TTC549 (cell line): Measurements from ENCODE around the gene PELI1.
"Not testable (repeated sequence)": the region's sequence is repeated elsewhere in the genome, so short reads cannot be mapped to it uniquely, and the experiment has no call there.

Experiments used
- FAIRE-seq: peaks from 2 replicates; lab custom pipeline; 2012; peaks lifted over from hg19 to GRCh38; lab: Jason Lieb, UNC

The PELI1 gene

GRCh38 chr2:64120928-64121327 lies 23.3 kb downstream of the PELI1 start:
- FAIRE-seq, result no peak

- FAIRE-seq, result no peak
These were observed 24.2 kb downstream of the PELI1 start for GRCh38 chr2:64120008-64120407.

GRCh38 chr2:64119369-64119768 lies 24.9 kb downstream of the PELI1 start:
- no peak for FAIRE-seq

GRCh38 chr2:64115808-64116598 lies 28.2 kb downstream of the PELI1 start:
- no peak for FAIRE-seq

- FAIRE-seq, result no peak
These were observed 29.3 kb downstream of the PELI1 start for GRCh38 chr2:64114912-64115277.

GRCh38 chr2:64114063-64114911 lies 29.9 kb downstream of the PELI1 start:
- FAIRE-seq, result no peak

- FAIRE-seq, result peak; percentile 17
These were observed 32.2 kb downstream of the PELI1 start for GRCh38 chr2:64112016-64112415.

GRCh38 chr2:64111426-64111825 lies 32.8 kb downstream of the PELI1 start:
- FAIRE-seq, result no peak

GRCh38 chr2:64108666-64109241 lies 35.5 kb downstream of the PELI1 start:
- FAIRE-seq, result no peak

- FAIRE-seq, result no peak
These were observed 37.7 kb downstream of the PELI1 start for GRCh38 chr2:64106481-64106880.

- no peak for FAIRE-seq
These were observed 38.4 kb downstream of the PELI1 start for GRCh38 chr2:64105670-64106461.

GRCh38 chr2:64104933-64105332 lies 39.3 kb downstream of the PELI1 start:
- FAIRE-seq, result no peak

GRCh38 chr2:64102736-64103135 lies 41.5 kb downstream of the PELI1 start:
- not testable (repeated sequence) for FAIRE-seq

GRCh38 chr2:64101141-64101591 lies 43.1 kb downstream of the PELI1 start:
- FAIRE-seq, result peak; percentile 5

GRCh38 chr2:64100584-64100983 lies 43.6 kb downstream of the PELI1 start:
- not testable (repeated sequence) for FAIRE-seq

GRCh38 chr2:64094663-64095382 lies 49.4 kb downstream of the PELI1 start:
- FAIRE-seq, result no peak

- FAIRE-seq, result no peak
These were observed 50.9 kb downstream of the PELI1 start for GRCh38 chr2:64093341-64093740.

GRCh38 chr2:64092502-64092901 lies 51.7 kb downstream of the PELI1 start:
- FAIRE-seq, result peak; percentile 9

- no peak for FAIRE-seq
These were observed 54.0 kb downstream of the PELI1 start for GRCh38 chr2:64090264-64090663.

GRCh38 chr2:64086347-64087082 lies 57.7 kb downstream of the PELI1 start:
- no peak for FAIRE-seq

GRCh38 chr2:64085936-64086335 lies 58.3 kb downstream of the PELI1 start:
- no peak for FAIRE-seq
